ENCODE results near the gene AIP. TPM values are rescaled to one million over a fixed set of nuclear protein-coding genes. Genes with fewer than 3 reads are reported as not detected.

AIP gene
- total RNA-seq, 1 donor from 2014 or later: 32.9 TPM

- TF ChIP-seq CTCF (IDR thresholded peaks at IDR 0.05; ENCODE audit: unreplicated experiment): no peak
- no peak overlapping the region for H3K27ac Mint-ChIP-seq (ENCODE audit: unreplicated experiment)
These were observed 13.3 kb downstream of the AIP start for GRCh38 chr11:67496113-67496512.

GRCh38 chr11:67497656-67498291 is 14.9 kb downstream of the AIP start:
- H3K4me1 Mint-ChIP-seq (ENCODE audit: unreplicated experiment): no peaks in the 10 kb centered on the region
- no peak for TF ChIP-seq CTCF (IDR thresholded peaks at IDR 0.05; ENCODE audit: unreplicated experiment)
- H3K27ac Mint-ChIP-seq (ENCODE audit: unreplicated experiment): no peak overlapping the region
- DNase-seq (ENCODE audit: low spot score): no peak
- H3K27me3 Mint-ChIP-seq (ENCODE audit: unreplicated experiment): no peaks in the 10 kb centered on the region
- H3K36me3 Mint-ChIP-seq (ENCODE audit: low read depth, unreplicated experiment): peaks cover 7% of the 10 kb centered on the region
- H3K4me3 Mint-ChIP-seq (ENCODE audit: unreplicated experiment): no peak overlapping the region
- H3K9me3 Mint-ChIP-seq (ENCODE audit: unreplicated experiment): no peaks in the 10 kb centered on the region

More at GRCh38 chr11:67496113-67496512, 13.3 kb downstream of the AIP start:
- DNase-seq (ENCODE audit: low spot score): no peak
- no peak overlapping the region for H3K4me3 Mint-ChIP-seq (ENCODE audit: unreplicated experiment)
- no peaks in the 10 kb centered on the region for H3K27me3 Mint-ChIP-seq (ENCODE audit: unreplicated experiment)
- H3K9me3 Mint-ChIP-seq (ENCODE audit: unreplicated experiment): no peaks in the 10 kb centered on the region
- H3K4me1 Mint-ChIP-seq (ENCODE audit: unreplicated experiment): no peaks in the 10 kb centered on the region
- H3K36me3 Mint-ChIP-seq (ENCODE audit: low read depth, unreplicated experiment): peaks cover 6% of the 10 kb centered on the region

- Mint-ChIP-seq H3K4me1 (ENCODE audit: unreplicated experiment) (peaks cover 3% of the 10 kb centered on the region), H3K27me3 (ENCODE audit: unreplicated experiment) (peaks cover 5% of the 10 kb centered on the region), H3K27ac (ENCODE audit: unreplicated experiment) (no peak overlapping the region), H3K36me3 (ENCODE audit: low read depth, unreplicated experiment) (peaks cover 11% of the 10 kb centered on the region), H3K4me3 (ENCODE audit: unreplicated experiment) (no peak overlapping the region), H3K9me3 (ENCODE audit: unreplicated experiment) (no peaks in the 10 kb centered on the region)
- no peak for DNase-seq (ENCODE audit: low spot score)
- no peak for TF ChIP-seq CTCF (IDR thresholded peaks at IDR 0.05; ENCODE audit: unreplicated experiment)
These were observed 15.7 kb downstream of the AIP start for GRCh38 chr11:67498544-67498972.

GRCh38 chr11:67499808-67500483 is 17.1 kb downstream of the AIP start:
- Mint-ChIP-seq H3K27me3 (ENCODE audit: unreplicated experiment) (peaks cover 5% of the 10 kb centered on the region), H3K36me3 (ENCODE audit: low read depth, unreplicated experiment) (peaks cover 11% of the 10 kb centered on the region), H3K4me3 (ENCODE audit: unreplicated experiment) (no peak overlapping the region), H3K9me3 (ENCODE audit: unreplicated experiment) (no peaks in the 10 kb centered on the region), H3K27ac (ENCODE audit: unreplicated experiment) (no peak overlapping the region), H3K4me1 (ENCODE audit: unreplicated experiment) (peaks cover 3% of the 10 kb centered on the region)
- no peak for DNase-seq (ENCODE audit: low spot score)
- TF ChIP-seq CTCF (IDR thresholded peaks at IDR 0.05; ENCODE audit: unreplicated experiment): no peak

GRCh38 chr11:67500484-67500821 is 17.6 kb downstream of the AIP start:
- Mint-ChIP-seq H3K27ac (ENCODE audit: unreplicated experiment) (no peak overlapping the region), H3K9me3 (ENCODE audit: unreplicated experiment) (no peaks in the 10 kb centered on the region), H3K4me3 (ENCODE audit: unreplicated experiment) (no peak overlapping the region), H3K36me3 (ENCODE audit: low read depth, unreplicated experiment) (peaks cover 11% of the 10 kb centered on the region), H3K27me3 (ENCODE audit: unreplicated experiment) (peaks cover 5% of the 10 kb centered on the region), H3K4me1 (ENCODE audit: unreplicated experiment) (peaks cover 4% of the 10 kb centered on the region)
- TF ChIP-seq CTCF (IDR thresholded peaks at IDR 0.05; ENCODE audit: unreplicated experiment): no peak
- no peak for DNase-seq (ENCODE audit: low spot score)
